ENCODE results near the gene ARHGEF3.

The ARHGEF3 gene

GRCh38 chr3:56837196-56837955, 35.6 kb upstream of the ARHGEF3 start:
- Histone ChIP-seq H3K4me2 (ENCODE audit: low read length) (no peak overlapping the region), H3K9me3 (ENCODE audit: low read length) (no peaks in the 10 kb centered on the region), H2AFZ (ENCODE audit: low read length) (no peak overlapping the region), H3F3A (ENCODE audit: insufficient read depth, low read length) (no peaks in the 10 kb centered on the region), H3K9me2 (ENCODE audit: low read depth, low read length) (no peaks in the 10 kb centered on the region), H3K9ac (ENCODE audit: low read length) (no peak overlapping the region), H3K4me3 (ENCODE audit: low read depth, low read length, poor library complexity, severe bottlenecking) (no peak overlapping the region), H3K36me3 (ENCODE audit: insufficient read depth, low read length) (no peaks in the 10 kb centered on the region), H3K27me3 (ENCODE audit: insufficient read depth, low read length) (0 out of 2 replicates have a peak, but pooled peaks cover 4% of the 10 kb centered on the region), H3K79me2 (ENCODE audit: insufficient read depth, low read length) (no peaks in the 10 kb centered on the region), H3K27ac (ENCODE audit: low read depth, low read length, poor library complexity, severe bottlenecking) (no peak overlapping the region), H4K20me1 (ENCODE audit: insufficient read depth, low read length) (no peaks in the 10 kb centered on the region), H3K4me1 (ENCODE audit: insufficient read depth, low read length, severe bottlenecking) (peaks cover 13% of the 10 kb centered on the region)
- TF ChIP-seq EZH2 (IDR thresholded peaks at IDR 0.05; ENCODE audit: borderline replicate concordance, low read length) = no peak
- no peak for TF ChIP-seq CTCF (IDR thresholded peaks at IDR 0.05; ENCODE audit: low read length)

DNA sequence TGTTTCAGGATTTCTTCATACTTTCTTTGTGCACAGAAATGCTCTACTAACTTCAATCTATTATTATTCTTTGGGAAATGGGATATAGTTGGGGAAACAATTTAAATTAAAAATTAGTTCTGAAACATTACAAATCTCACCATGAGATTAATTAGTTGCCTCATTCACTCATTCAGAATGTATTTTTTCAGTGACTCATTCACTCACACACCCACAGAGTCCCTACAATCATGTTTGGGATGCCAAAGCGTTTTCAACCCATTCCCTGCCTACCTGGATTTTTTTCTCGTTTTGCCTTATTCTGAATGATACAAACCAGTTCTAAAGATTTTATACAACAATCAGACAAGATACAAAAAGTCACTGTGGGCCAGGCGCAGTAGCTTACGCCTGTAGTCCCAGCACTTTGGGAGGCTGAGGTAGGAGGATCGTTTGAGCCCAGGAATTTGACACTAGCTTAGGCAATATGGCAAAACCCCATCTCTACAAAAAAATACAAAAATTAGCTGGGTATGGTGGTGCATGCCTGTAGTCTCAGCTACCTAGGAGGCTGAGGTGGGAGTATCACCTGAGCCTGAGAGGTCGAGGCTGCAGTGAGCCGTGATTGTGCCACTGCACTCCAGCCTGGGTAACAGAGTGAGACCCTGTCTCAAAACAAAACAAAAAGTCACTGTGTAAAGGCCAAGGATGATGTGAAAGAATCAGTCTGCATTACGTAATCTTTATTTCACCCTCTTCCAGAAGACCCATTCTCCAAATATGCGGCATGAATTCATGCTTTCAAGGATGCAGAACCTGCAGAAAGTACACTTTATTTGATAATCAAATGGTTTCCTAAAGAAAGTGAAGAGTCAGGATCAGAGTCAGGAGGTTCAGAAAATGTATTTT, 34.8 kb upstream of the ARHGEF3 start:
- Histone ChIP-seq H3K9ac (ENCODE audit: low read length) (no peak overlapping the region), H3K9me3 (ENCODE audit: low read length) (no peaks in the 10 kb centered on the region), H3K4me1 (ENCODE audit: insufficient read depth, low read length, severe bottlenecking) (peaks cover 13% of the 10 kb centered on the region), H2AFZ (ENCODE audit: low read length) (no peak overlapping the region), H3K27ac (ENCODE audit: low read depth, low read length, poor library complexity, severe bottlenecking) (no peak overlapping the region), H3K27me3 (ENCODE audit: insufficient read depth, low read length) (0 out of 2 replicates have a peak, but pooled peaks cover 4% of the 10 kb centered on the region), H3K36me3 (ENCODE audit: insufficient read depth, low read length) (no peaks in the 10 kb centered on the region), H3F3A (ENCODE audit: insufficient read depth, low read length) (no peaks in the 10 kb centered on the region), H3K4me2 (ENCODE audit: low read length) (no peak overlapping the region), H3K79me2 (ENCODE audit: insufficient read depth, low read length) (no peaks in the 10 kb centered on the region), H3K9me2 (ENCODE audit: low read depth, low read length) (no peaks in the 10 kb centered on the region), H4K20me1 (ENCODE audit: insufficient read depth, low read length) (no peaks in the 10 kb centered on the region), H3K4me3 (ENCODE audit: low read depth, low read length, poor library complexity, severe bottlenecking) (no peak overlapping the region)
- TF ChIP-seq EZH2 (IDR thresholded peaks at IDR 0.05; ENCODE audit: borderline replicate concordance, low read length) (no peak), CTCF (IDR thresholded peaks at IDR 0.05; ENCODE audit: low read length) (no peak)

DNA sequence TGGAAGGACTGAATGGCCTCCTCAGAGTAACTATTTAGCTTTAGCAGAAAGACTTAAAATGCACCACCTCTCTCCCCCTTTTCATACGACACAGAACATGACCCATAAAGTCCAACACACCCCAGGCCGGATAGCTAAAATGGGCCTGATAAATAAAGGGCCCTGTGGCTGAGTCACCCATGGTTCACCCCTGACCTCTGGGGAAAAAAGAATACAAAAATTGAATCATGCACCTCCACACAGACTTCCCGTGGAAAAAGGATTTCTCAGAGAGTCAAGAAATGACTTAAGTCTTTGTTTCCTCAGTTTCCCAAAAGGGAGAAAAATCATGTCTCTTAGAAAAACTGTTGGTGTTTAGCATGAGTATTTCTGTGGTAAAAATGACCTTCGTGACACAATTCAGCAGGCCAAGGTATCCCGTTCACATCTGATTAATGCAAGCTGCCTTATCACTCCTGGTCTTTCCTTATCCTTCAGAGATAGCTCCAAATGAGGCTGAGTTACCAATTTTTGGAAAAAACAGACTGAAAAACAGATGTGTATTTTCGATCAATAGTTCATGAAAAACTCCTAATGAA, 34.0 kb upstream of the ARHGEF3 start:
- Histone ChIP-seq H3K27me3 (ENCODE audit: insufficient read depth, low read length) (0 out of 2 replicates have a peak, but pooled peaks cover 4% of the 10 kb centered on the region), H2AFZ (ENCODE audit: low read length) (no peak overlapping the region), H3K4me1 (ENCODE audit: insufficient read depth, low read length, severe bottlenecking) (peaks cover 13% of the 10 kb centered on the region), H3K79me2 (ENCODE audit: insufficient read depth, low read length) (no peaks in the 10 kb centered on the region), H3K4me3 (ENCODE audit: low read depth, low read length, poor library complexity, severe bottlenecking) (no peak overlapping the region), H4K20me1 (ENCODE audit: insufficient read depth, low read length) (no peaks in the 10 kb centered on the region), H3K36me3 (ENCODE audit: insufficient read depth, low read length) (no peaks in the 10 kb centered on the region), H3K9me3 (ENCODE audit: low read length) (no peaks in the 10 kb centered on the region), H3K4me2 (ENCODE audit: low read length) (no peak overlapping the region), H3K27ac (ENCODE audit: low read depth, low read length, poor library complexity, severe bottlenecking) (no peak overlapping the region), H3F3A (ENCODE audit: insufficient read depth, low read length) (no peaks in the 10 kb centered on the region), H3K9me2 (ENCODE audit: low read depth, low read length) (no peaks in the 10 kb centered on the region), H3K9ac (ENCODE audit: low read length) (no peak overlapping the region)
- TF ChIP-seq EZH2 (IDR thresholded peaks at IDR 0.05; ENCODE audit: borderline replicate concordance, low read length) (no peak), CTCF (IDR thresholded peaks at IDR 0.05; ENCODE audit: low read length) (no peak)
